T-helper 1 cell treated with Interleukin-12 subunit alpha and Interleukin-12 subunit beta and Interleukin-4 antibody, amounts not matched to agents 30 ng/mL and 1 ng/mL, for 36 hours (primary cell): ENCODE data around the gene ESPL1. TPM values are rescaled to one million over a fixed set of nuclear protein-coding genes. Genes with fewer than 3 reads are reported as not detected.

ENCODE experiments used
- intact Hi-C: fragments of 100-400 bp; cut with micrococcal nuclease; formaldehyde crosslinking; loops from one replicate; pipeline ENCODE4 v1.15.1; 2024
- total RNA-seq: library from RNA; stranded (reverse); gene quantifications from 2 replicates; pipeline ENCODE4 v1.2.3, GENCODE V29; 2022

Gene ESPL1
- total RNA-seq, 1 donor from 2014 or later = 58.2 TPM

DNA sequence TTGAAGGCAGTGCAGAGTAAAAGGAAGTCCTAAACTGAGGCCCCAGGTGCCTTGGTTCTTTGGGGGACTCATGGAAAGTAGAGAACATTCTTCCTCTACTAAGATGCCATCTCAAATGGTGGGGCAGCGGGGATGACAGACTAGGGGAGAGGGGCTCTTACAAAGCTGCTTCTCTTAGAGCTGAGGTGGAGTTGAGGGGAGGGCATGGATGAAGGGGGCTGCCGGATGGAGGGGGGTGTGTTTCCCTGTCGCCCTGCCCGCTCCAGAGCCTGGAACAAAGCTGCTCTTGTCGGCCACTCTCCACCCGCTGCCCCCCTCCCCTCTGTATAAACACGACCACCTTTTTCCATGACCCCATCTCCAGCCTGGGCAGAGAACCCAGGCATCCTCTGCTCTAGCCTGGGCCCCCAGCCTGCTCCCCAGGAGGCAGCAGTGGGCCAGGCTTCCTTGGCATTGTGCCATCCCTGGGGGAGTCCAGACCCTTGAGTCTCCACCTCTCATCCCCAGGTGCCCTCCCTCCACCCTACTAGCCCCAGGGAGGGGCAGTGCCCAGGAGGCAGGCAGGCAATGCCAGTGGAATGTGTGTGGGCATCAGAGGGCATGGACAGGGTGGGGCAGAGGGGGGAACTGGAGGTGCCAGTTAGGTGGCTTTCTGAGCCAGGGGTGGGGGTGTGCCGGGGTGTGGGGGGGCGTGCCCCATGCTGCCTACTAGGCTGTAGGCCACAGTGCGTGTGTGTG, 37.8 kb upstream of the ESPL1 start:
- intact Hi-C loops = no loop called here

DNA sequence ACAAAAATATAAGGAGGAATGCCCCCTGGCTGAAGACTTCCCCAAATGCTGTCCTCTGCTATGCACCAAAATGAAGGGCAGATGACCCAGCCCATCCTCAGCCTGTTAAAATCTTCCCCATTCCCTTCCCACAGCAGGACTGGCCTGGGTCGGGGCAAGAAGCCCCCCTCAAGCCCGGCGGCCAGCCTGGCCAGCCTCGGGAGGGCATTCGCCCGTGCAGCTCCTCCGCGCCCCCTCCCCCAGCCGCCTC, 36.5 kb upstream of the ESPL1 start:
- intact Hi-C loops = no loop called here

DNA sequence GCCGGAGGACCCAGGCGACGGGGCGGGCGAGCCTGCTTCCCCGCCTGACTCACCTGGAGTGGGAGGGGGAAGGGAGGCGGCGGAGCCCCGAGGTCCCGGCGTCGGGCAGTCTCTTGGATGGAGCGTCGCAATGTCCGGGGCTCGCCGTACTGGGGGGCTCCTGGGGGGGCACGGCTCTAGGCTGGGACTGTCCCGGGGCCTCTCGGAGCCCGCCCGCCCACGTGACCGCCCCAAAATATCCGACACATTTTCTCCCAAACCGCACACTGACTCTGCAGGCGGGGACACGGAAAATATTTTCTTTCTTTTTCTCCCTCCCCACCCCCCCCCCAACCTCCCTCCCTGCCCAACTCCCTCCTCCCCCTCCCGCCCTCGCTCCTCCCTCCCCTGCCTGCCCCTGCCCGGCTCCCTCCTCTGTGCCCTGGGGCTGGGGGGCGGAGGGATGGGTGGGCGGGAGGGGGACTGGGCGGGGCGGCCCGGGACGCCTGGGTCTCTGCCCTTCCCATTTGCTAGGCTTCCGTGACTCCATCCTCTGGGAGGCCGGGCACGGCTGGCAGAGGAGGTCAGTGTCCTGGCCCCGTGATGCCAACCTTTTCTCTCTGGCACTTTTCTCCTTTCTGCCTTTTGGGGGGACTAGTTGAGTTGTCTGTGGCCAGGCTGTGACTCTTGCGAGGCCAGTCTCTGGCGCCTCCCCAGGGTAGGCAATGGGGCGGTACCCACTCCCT, 36.0 kb upstream of the ESPL1 start, which contains the start of gene RARG:
TSS of gene RARG (minus strand) at position 289 of the 725 bp plus-strand sequence. CDS start 4,664 bp downstream, outside the sequence.
- intact Hi-C loops = loop anchor here (1.0 kb wide), 2 partner anchors 12 to 19 kb away; no protein-coding TSS in a partner anchor

DNA sequence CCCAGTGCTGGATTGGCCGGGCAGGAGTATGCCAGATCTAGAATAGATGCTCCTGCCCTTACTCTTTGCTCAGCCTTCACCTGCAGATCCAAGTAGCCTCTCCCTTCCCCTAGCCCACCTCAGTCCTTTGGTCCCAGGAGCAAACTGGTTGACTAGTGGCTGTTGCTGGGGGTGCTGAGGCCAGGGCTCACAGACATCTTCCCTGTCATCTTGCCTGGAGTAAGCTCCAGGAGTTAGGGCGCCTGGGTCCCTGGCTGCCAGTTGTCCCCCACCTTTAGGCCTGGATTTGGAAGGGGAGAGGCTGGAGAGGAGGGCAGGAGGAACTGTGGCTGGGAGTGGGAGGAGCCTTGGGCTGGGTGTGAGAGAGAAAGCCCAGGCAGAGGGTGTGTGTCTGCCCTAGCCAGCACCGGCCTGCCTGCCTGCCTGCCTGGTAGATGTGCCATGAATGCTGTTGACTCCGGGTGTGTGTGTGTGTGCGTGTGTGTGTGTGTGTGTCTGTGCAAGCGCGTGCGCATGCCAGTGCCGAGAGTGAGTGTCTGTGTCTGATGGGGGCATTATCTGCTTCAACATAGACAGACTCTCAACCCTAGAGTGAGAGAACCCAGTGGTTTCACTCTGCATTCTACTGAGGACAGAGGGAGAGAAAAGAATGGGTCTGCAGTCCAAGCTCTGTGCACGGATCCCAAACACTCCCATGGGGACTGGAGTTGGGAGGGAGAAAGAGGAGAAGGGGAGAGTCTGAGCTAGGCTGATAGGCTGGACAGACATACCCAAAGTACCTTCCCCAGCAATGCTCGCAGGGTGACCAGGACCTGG, 35.2 kb upstream of the ESPL1 start:
- intact Hi-C loops = loop anchor here (1.0 kb wide), 2 partner anchors 13 to 18 kb away; no protein-coding TSS in a partner anchor

DNA sequence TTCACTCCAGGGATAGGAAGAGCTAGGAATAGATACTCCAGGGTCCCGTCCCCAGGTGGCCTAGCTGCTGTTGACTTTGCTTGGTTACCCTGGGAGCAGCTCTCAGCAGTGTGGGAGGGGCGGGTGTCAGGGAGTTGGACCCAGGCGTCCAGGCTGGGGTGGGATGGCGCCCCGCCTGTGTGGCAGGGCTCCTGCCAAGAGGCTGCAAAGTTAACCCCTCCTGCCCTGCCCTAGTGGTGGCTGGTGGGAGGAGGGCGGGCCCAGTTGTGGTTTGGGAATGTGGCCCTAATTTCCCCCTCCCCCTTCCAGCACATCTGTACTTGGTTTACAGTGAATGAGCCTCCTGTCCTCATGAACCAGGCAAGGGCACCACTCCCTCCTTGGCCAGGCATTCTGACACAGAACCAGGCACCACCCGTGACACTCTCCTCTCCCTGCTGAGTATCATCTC, 34.4 kb upstream of the ESPL1 start:
- intact Hi-C loops = no loop called here

DNA sequence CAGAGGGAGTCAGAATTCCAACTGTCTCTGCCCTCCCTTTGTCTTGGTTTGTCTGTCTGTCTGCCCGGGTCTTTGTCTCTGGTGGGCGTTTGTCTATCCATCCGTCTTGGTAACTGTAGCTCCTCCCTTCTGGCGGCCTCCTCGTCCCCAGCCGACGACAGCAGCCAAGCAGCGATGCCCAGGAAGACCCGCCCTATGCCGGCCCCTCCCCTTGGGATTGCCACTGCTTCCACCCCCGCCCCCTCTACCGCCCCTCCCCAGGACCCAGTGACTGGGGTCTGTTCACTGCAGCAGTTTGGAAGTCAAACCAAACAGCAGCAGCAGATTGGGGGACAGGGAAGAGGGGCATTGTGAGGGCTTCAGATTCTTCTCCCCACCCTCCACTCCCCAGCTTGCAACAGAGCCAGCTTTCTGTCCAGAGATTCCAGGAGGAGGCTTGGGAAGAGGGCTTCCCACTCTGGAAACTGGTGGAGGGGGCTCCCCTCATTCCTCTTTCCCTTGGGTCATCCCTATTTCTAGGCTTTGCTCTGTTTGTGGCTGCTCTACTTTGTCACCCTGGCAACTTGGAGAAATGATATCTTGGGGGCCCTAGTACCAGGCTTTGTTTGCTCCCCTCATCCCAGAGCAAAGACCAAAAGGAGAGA, 33.7 kb upstream of the ESPL1 start:
- intact Hi-C loops = no loop called here

DNA sequence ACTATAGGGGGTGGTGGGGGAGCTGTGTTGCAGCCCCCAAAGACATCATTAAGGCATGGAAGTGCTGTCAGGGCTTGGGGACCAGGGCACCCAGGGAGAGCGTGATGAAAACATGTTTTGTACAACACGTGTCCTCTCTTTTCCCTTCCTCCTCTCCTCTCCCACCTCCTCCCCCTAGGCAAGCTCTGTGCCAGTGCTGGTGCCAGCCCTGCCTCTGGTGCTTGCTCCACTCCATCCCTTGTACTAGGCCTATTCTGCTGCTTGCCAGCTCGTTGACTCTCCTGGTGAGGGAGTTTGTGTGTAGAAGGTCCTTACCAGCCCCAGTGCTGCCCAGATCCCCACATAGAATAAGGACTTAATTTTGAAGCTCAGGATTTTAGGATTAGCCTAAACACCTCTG, 32.9 kb upstream of the ESPL1 start:
- intact Hi-C loops = no loop called here

DNA sequence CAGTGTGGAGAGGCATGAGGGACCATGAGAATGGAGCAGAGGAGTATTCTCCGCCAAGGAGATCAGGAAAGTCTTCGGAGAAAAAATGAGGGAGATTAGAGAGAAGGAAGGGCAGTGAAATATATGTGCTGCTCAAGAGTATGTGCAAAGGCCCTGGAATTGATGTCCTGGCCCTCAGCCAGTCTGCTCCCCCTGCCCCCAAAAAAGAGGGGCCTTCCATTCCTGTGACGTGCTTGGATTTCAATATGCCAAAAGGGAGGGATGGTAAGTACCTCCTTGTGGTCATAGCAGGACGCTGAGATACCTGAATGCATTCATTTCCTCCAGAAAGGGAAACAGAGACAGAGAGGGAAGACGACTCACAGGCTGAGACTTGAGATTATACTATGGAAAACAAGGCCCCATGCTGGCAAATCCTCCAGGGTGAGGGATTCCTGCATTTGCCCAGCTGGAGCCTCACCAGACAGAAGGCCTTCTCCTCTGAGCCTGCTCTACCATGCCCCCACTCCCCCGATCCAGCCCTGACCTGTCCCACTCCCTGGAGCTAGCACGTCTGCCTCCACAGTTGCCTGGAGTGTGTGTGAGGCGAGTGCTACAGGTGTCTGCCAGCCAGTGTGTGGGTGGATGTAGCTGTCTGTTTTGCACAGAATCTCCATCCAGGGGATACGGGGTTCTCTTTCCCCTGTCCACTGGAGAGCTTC, 32.2 kb upstream of the ESPL1 start:
- intact Hi-C loops = no loop called here

DNA sequence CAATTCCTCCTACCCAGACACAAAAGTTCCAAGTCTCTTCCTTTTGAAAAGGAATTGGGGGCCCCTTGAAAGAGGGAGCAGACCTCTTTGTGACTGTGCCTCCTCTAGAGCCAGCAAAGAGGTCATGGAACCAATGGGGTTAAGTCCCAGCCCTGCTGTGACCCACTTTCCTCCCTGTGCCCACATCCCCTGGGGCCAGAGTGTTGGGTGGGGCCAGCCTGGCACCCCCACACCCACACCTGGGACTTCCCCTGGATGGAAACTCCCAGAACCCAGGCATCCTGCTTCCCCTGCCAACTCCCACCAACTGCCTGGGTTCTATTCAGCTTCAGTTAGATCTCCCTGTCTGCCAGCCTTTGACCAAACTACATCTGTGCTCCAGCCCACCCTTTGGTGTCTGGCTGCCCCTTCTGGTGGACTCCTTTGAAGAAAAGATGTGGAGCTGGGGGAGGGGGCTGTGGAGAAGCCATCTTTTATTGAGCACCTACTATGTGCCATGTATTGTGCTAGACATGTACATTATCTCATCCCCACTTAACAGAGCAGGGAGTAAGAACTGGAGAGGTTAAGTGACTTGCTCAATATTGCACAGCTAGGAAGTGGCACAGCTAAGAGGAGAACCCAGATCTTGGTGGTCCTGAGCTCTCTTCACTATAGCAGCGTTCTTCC, 31.5 kb upstream of the ESPL1 start:
- intact Hi-C loops = no loop called here

DNA sequence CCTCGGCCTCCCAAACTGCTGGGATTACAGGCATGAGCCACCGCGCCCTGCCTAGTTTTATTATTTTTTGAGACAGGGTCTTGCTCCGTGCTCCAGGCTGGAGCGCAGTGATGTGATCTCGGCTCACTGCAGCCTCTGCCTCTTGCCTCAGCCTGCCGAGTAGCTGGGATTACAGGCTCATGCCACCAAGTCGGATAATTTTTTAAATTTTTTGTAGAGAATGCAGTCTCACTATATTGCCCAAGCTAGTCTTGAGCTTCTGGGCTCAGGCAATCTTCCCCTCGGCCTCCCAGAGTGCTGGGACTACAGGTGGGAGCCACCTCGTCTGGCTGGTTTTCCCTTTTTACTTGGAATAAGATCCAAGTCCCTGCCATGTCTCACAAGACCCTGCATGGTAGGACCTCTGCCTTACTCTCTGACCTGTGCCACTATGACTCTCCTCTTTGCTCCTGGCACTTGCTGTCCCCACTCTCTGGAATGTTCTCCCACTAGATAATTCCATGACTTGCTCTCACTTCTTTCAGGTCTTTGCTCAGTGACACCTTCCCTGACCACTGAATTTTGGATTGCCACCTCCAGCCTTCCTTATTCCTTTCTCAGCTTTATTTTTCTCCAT, 28.3 kb upstream of the ESPL1 start:
- intact Hi-C loops = no loop called here

DNA sequence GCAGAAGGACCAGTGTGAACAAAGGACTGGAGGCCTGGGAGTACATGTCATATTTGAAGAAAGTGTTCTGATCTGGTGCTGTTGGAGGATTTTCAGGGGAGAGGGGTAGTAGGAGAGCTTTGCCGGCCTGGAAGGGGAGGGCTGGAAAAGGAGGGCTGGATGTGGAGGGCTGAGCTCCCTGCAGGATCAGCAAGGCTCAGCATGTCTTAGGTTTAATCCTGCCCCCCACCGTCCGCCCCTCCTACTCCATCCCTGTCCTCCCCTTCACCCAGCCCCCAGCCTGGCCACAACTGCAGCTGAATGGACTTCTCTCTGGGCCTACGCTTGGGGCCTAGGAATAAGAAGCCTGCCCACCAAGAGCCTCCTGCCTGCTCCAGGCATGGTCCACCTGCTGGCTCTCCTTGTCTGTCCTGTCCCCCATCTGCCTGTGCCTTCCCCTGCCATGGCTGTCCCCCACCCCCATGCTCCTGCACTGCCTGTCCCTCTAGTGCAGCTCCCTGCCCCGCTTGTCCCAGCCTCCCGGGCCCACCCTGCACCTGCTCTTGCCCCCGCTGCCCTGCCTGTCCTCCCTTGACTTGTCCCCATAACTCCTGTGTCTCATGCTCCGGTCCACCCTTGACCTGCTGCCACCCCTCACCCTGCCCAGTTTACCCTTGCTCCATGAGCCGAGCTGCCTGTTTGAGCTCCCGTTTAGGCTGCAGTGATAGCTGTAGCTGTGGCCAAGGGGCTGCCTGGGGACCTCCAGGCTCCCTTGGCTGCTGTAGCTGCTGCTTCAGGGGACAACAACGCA, 26.3 kb upstream of the ESPL1 start:
- intact Hi-C loops = no loop called here

DNA sequence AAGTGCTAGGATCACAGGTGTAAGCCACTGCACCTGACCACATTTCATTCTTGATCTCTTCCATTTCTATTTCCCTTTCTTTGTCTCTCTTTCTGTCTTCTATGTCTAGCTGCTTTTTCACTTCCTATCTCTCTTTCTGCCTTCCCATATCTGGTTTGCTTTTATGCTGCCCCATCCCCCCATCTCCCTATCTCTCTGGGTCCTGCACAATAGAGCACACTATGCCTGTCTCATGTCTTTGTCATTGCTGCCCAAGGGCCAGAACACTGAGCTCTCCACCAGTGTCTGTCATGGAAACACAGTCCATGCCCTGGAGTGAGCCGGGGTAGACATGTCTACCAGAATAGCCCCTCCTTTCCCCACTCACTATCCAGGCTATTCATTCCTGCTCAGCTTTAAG, 23.8 kb upstream of the ESPL1 start:
- intact Hi-C loops = no loop called here

DNA sequence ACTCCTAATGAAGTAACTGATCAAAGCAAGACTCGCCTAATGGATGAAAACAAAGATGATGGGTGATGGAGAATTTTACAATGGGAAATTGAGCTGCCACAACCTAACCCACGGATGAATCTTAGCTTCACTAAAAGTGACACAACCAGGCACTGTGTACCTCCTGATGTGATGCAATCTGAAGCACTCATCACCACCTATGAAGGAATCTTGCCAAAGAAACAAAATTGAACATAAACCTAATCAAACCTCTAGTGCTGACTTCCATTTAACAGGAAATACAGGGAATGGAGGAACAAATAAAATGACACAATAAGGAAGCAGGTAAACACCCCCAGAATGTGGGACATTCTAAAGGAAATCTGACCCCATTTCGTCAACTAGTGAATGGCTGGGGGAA, 22.8 kb upstream of the ESPL1 start:
- intact Hi-C loops = no loop called here

DNA sequence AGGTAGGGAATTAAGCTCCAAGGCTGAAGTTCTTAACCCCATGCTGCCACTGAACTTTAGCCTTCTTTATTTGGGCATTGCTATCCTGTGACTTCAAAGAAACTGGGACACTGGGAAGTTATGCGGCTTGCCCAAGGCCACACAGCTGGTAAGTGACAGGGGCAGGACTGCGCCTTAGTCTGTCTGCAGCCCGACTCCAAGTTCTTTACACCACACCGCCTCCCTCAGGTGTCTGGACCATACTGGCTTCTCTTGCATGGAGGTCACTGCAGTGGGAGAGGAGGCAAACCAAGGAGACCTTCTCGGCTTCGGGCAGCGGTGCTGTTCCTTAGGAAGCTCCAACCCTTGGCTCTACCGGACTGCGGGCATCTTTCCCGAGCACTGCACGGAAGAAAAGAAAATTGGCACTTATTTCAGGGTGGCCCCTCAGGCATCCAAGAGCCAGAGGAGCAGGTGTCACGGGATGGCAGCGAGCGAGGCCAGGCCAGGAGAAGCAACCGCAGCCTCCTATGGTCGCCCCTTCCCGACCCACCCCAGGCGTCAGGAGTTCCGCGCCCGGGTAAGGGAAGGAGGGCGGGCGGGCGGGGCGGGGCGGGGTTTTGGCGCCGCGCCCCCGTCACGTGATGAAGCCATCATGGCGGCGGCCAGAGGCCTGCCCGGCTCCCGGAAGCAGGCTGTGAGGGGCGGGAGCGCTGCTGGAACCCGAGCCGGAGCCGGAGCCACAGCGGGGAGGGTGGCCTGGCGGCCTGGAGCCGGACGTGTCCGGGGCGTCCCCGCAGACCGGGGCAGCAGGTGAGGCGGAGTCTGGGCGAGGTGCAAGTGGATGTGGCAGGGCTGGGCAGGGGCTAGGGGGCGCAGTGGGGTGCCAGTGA, 16.4 kb upstream of the ESPL1 start:
- intact Hi-C loops = loop anchor here (1.0 to 2.0 kb wide), 11 partner anchors 17 to 245 kb away; partner anchors contain the start of genes CSAD, EIF4B, ESPL1 and MYG1

DNA sequence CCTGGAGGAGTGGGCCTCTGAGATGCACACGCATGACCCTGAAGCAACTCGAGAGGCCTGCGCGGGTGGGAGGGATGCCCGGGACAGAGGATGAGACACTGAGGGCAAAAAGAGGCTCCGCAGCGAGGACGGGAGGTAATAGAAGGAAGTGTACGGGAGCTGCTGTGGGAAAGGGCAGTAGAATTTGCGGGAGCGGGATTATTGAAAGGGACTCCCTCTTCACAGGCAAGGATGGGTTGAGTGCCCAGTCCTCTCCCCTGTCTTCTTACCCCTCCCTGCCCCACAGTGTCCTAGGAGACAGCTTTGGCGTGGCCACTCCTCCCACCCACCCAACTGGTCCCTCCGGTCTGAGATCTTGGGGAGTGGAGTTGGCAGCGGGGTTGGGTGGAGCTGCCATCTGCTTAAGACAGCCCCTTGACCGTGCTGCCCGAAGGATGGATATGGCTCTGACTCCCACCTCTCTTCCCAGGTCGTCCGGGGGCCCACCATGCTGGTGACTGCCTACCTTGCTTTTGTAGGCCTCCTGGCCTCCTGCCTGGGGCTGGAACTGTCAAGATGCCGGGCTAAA, 15.7 kb upstream of the ESPL1 start:
- intact Hi-C loops = loop anchor here (1.0 to 2.0 kb wide), 4 partner anchors 16 to 246 kb away; partner anchors contain the start of genes CSAD, EIF4B, ESPL1 and PFDN5

DNA sequence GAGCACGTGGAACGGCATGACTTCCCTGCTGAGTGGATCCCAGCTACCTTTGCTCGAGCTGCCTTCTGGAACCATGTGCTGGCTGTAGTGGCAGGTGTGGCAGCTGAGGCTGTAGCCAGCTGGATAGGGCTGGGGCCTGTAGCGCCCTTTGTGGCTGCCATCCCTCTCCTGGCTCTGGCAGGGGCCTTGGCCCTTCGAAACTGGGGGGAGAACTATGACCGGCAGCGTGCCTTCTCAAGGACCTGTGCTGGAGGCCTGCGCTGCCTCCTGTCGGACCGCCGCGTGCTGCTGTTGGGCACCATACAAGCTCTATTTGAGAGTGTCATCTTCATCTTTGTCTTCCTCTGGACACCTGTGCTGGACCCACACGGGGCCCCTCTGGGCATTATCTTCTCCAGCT, 14.8 kb upstream of the ESPL1 start:
- intact Hi-C loops = loop anchor here (2.0 kb wide), 1 partner anchor 42 kb away; the partner anchor contains the start of gene PFDN5

DNA sequence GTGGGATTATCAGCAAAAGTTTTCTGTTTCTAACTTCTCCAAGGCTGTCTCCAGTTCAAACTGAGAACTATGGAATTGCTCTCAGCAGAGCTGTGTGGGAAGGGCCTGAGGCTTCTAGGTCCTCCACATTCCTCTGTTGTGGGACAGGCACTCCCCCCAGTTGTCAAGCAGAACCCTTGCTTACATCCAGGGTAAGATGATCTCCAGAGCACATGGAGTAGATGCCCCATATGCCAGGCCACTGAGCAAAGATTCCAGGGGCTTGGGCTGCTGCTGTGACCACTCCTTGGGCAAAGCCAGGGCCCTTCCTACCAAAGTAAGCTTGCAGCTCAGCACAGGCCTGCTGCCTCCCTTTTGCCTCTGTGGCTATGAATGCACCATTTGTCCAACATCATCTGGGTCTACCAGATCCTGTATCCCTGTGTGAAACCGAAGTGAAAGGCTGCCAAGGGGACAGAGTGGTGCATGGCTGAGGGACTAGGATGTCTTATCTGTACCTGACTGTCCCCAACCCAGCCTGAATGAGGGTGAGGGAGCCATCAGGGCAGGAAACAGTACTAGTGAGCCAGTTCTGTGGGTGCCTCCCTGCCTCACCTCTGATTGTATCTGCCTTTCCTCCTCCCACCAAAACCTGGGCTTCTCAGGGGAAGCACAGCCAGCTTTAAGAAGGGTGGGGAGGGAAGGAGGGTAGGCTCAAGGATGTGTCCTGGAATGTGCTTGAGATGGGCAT, 13.1 kb upstream of the ESPL1 start:
- intact Hi-C loops = no loop called here
